Measurements from ENCODE around the gene ZNF138.
"Not testable (repeated sequence)": the region's sequence is repeated elsewhere in the genome, so short reads cannot be mapped to it uniquely, and the experiment has no call there.

The ZNF138 gene

DNA sequence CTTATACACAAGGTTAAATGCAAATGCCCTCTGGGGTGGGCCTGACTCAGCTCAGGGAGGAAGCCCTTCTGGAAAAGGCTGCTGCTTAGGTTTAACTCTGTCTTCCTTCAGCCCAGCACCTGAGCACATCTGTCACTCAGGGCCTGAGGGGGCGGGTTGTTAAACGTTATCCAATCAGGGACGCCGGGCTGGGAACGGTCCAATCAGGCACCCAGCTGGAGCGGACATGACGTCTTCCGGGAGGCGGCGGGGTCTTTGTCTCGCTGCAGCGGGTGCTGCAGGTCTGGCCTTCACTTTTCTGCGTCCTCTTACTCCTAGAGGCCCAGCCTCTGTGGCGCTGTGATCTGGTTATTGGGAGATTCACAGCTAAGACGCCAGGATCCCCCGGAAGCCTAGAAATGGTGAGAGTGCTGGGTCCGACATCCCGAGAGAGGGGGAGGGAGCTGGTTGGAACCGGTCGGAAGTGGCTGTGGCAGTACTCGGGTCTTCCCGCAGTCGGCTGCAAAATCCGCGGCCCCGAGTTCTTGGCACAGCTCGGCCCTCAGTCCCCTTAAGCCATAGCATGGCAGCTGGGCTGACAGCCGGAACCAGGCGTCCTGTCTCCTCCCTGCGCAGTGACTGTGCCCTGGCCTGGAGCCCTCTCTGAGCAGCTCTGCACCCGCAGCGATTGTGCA, at the start of gene ZNF138:
ZNF138 (plus strand) TSS at position 258 of the 674 bp plus-strand sequence; CDS start at position 399, 141 bp downstream.
- no peak for FAIRE-seq

GRCh38 chr7:64744680-64745079, 49.5 kb upstream of the ZNF138 start:
- FAIRE-seq, result no peak
- no peak for DNase-seq (ENCODE audit: low spot score)

More for the DNA sequence above, at the start of gene ZNF138:
- DNase-seq (ENCODE audit: low spot score), result peak; percentile 96

GRCh38 chr7:64747802-64748201, 46.4 kb upstream of the ZNF138 start:
- FAIRE-seq, result no peak
- no peak for DNase-seq (ENCODE audit: low spot score)

- FAIRE-seq (no peak), DNase-seq (ENCODE audit: low spot score) (no peak)
These were observed 41.2 kb upstream of the ZNF138 start for GRCh38 chr7:64753032-64753431.

- FAIRE-seq (no peak), DNase-seq (ENCODE audit: low spot score) (no peak)
These were observed 38.4 kb upstream of the ZNF138 start for GRCh38 chr7:64755865-64756264.

DNA sequence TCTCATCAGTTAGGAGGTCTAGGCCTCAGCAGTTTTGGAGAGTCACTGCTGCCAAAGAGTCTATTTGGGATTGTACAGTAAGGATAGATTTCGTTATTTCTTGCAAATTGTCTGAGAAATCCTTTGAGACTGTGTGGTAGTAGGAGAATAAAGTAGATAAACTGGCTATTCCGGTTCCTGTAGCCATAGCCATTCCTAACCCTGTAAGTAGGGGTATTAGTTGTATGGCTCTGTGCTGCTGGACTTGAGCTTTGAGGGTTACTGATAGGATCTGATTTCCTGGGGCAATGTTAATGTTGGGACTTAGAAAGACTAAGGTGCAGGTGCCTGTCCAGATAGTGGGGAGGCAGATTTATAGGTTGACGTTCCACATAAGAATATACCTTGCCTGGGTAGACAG, 36.1 kb upstream of the ZNF138 start:
- DNase-seq (ENCODE audit: low spot score), result no peak
- FAIRE-seq, result no peak

DNA sequence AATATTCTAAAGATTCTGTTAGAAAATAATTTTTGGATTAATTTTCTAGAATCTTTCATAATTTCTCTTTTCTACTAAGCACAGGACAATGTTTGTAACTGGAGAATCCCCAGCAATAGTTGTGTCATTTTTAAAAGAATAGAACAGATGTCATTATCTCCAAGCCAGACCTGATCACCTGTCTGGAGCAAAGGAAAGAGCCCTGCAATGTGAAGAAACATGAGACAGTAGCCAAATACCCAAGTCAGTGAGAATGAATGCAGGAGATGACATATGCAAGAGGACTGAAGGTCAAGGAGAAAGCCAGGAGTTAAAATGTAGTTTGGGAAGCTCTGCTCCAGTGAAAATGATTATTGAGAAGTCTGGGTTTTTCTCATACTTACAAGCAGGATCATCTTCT, 25.4 kb upstream of the ZNF138 start:
- no peak for FAIRE-seq
- DNase-seq (ENCODE audit: low spot score), result no peak

DNA sequence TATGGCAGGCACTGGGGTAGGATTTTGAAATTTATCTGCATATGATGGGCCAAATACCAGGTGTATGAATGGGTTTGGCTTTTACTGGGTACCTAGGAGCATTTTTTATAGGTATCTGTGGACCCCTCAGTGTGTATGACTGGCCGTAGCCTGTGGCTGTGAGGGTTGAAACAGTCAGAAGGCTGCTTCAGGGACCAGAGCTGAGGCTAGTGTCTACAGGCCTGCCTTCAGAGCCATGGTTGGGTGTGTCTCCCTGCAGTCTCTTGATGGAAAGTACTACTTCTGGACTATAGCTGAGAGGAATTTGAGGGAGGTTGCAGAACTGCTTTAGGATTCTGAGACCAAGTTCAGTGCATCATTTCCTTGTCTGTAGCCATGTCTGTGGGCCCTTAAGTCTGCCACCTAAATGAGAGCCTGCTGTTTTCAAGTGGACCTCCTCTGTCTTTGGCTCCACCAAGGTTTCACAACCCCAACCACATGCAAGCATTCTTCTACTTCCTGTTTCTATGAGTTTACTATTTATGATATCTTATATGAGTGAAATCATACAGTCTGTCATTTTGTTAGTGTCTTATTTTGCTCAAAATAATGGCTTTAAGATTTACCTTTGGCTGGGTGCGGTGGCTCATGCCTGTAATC, 19.9 kb upstream of the ZNF138 start:
- DNase-seq (ENCODE audit: low spot score), result no peak
- no peak for FAIRE-seq

- no peak for FAIRE-seq
- DNase-seq (ENCODE audit: low spot score), result no peak
These were observed 18.9 kb upstream of the ZNF138 start for GRCh38 chr7:64775289-64775688.

- DNase-seq (ENCODE audit: low spot score); FAIRE-seq: not testable (repeated sequence)
These were observed 9.4 kb upstream of the ZNF138 start for GRCh38 chr7:64784842-64785241.

DNA sequence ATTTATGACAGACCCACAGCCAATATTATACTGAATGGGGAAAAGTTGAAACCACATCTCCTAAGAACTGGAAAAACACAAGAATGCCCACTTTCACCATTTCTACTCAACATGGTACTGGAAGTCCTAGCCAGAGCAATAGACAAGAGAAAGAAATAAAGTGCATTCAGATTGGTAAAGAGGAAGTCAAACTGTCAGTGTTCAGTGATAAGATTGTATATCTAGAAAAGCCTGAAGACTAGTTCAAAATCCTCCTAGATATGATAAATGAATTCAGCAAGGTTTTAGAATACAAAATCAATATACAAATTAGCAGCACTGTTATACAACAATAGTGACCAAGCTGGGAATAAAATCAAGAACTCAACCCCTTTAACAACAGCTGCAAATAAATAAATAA, 6.9 kb upstream of the ZNF138 start:
- DNase-seq (ENCODE audit: low spot score) (no peak), FAIRE-seq (no peak)

DNA sequence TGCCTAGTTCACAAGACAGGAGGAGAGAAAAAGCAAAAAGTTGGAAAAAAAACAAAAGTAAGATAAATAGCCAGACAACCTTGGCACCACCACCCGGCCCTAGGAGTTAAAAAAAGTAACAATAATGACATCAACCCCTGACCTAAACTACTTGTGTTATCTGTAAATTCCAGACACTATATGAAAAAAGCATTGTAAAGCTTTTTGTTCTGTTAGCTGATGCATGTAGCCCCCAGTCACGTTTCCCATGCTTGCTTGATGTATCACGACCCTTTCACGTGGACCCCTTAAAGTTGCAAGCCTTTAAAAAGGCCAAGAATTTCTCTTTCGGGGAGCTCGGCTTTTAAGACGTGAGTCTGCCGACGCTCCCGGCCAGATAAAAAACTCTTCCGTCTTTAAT, 5.0 kb upstream of the ZNF138 start:
- DNase-seq (ENCODE audit: low spot score), result not testable (repeated sequence)

GRCh38 chr7:64793106-64793755, 997 bp upstream of the ZNF138 start:
- FAIRE-seq, result no peak
- DNase-seq (ENCODE audit: low spot score), result no peak

More for the DNA sequence above, 5.0 kb upstream of the ZNF138 start:
- FAIRE-seq, result not testable (repeated sequence)

- no peak for FAIRE-seq
- DNase-seq (ENCODE audit: low spot score), result no peak
These were observed 948 bp downstream of the ZNF138 start for GRCh38 chr7:64795176-64795575.

DNA sequence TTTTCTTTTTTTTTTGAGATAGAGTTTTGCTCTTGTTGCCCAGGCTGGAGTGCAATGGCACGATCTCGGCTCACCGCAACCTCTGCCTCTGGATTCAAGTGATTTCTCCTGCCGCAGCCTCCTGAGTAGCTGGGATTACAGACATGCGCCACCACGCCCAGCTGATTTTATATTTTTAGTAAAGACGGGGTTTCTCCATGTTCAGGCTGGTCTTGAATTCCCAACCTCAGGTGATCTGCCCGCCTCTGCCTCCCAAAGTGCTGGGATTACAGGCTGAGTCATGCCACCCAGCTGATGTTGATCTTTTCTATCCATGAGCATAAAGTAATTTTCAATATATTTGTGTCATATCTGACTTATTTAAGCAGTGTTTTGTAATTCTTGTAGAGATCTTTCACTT, 4.9 kb downstream of the ZNF138 start:
- not testable (repeated sequence) for FAIRE-seq

DNA sequence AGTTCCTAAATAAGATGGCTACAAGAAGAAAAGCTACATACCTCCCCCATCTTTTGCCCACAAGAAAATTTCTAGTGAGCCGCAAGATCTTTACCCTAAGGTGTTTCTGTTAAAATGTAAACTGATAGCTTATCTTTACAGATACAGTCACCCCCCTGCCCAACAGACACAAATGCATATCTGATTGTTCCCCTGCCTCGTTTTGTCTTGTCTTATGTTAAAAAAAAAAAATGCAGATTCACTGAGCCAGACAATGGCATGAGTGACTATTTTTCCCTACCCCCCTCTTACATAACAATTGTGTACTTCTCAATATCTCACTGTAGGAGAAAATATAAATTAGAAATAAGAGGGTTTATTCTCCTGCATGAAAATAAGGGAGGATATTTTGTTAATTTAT, 8.5 kb downstream of the ZNF138 start:
- FAIRE-seq, result no peak

More for the DNA sequence above, 4.9 kb downstream of the ZNF138 start:
- DNase-seq (ENCODE audit: low spot score), result not testable (repeated sequence)

GRCh38 chr7:64807731-64808365, 13.6 kb downstream of the ZNF138 start:
- FAIRE-seq (no peak), DNase-seq (ENCODE audit: low spot score) (no peak)

More for the DNA sequence above, 8.5 kb downstream of the ZNF138 start:
- no peak for DNase-seq (ENCODE audit: low spot score)

- no peak for FAIRE-seq
- DNase-seq (ENCODE audit: low spot score), result no peak
These were observed 17.5 kb downstream of the ZNF138 start for GRCh38 chr7:64811767-64812166.

GRCh38 chr7:64830926-64831325, 36.7 kb downstream of the ZNF138 start:
- no peak for FAIRE-seq
- DNase-seq (ENCODE audit: low spot score), result no peak

GRCh38 chr7:64832136-64832535, 37.9 kb downstream of the ZNF138 start:
- no peak for FAIRE-seq

GRCh38 chr7:64834989-64835388, 40.8 kb downstream of the ZNF138 start:
- FAIRE-seq, result no peak
- DNase-seq (ENCODE audit: low spot score), result no peak

More at GRCh38 chr7:64832136-64832535, 37.9 kb downstream of the ZNF138 start:
- no peak for DNase-seq (ENCODE audit: low spot score)

DNA sequence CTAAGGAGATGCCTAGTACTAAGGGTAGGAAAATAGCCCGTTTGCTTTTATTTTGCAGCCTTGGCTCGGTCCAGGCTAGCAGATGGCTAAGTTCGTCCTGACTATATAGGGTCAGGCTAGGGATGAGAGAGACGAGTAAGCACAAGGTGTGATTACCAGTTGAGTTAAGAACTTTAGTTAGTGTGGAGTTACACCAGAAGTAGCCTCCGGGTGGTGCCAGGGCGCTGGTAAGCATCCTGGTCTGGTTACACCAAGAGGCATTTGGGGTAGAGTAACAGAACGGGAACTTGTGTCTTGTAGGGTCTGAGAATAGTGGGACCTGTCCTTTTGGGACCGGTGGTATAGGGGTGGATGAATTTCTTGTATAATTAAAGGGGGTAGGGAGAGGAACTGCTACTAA, 41.6 kb downstream of the ZNF138 start:
- FAIRE-seq; DNase-seq (ENCODE audit: low spot score): not testable (repeated sequence)

Measured in urothelium cell line (cell line).